Cardiac muscle cell (in vitro differentiated cells and primary cell): Measurements from ENCODE around the gene PLEKHG3. TPM values are rescaled to one million over a fixed set of nuclear protein-coding genes. Genes with fewer than 3 reads are reported as not detected.

ENCODE experiments used
- DNase-seq, 2 donors: peaks; one replicate each; pipeline versions ENCODE4 v3.0.0 to v3.0.0-alpha.2; 2010 to 2017; ENCODE audit warnings: low read depth in 1 of 2, low spot score in 1 of 2
- H3K27ac ChIP-seq: fragments of 200-600 bp; sonication (generic); 2 replicates; pipeline ENCODE4 v1.5.1; 2016
- H3K27me3 ChIP-seq: fragments of 200-600 bp; sonication (generic); 2 replicates; pipeline ENCODE4 v1.6.0; 2016; ENCODE audit warnings: control low read depth
- H3K36me3 ChIP-seq: fragments of 200-600 bp; sonication (generic); 2 replicates; pipeline ENCODE4 v1.5.1; 2016; ENCODE audit warnings: control low read depth
- H3K4me1 ChIP-seq: fragments of 200-600 bp; sonication (generic); 2 replicates; pipeline ENCODE4 v1.8.1; 2017; ENCODE audit warnings: low read depth, mild to moderate bottlenecking, mixed run types
- H3K4me3 ChIP-seq: fragments of 200-600 bp; sonication (generic); 2 replicates; pipeline ENCODE4 v1.5.1; 2016; ENCODE audit warnings: mild to moderate bottlenecking
- H3K9me3 ChIP-seq: fragments of 200-600 bp; sonication (generic); 2 replicates; pipeline ENCODE4 v1.5.1; 2017; ENCODE audit warnings: low read depth, mild to moderate bottlenecking, control low read depth
- polyA plus RNA-seq: library from polyadenylated mRNA; unstranded; fragments of >200 nt; fragmentation: Nextera tagmentation; extraction: Ambion mirVana; gene quantifications from 2 replicates; pipeline ENCODE4 v1.2.1, GENCODE V29; 2016
- total RNA-seq: library from RNA; depleted of rRNA; stranded (reverse); fragments of >200 nt; gene quantifications from 2 replicates; pipeline ENCODE4 v1.2.3, GENCODE V29; 2016
- TF ChIP-seq, protein P1 (sequence below): IDR thresholded peaks from 2 replicates; pipeline ENCODE4 v1.5.1; 2012; ENCODE audit warnings: low read depth, mild to moderate bottlenecking, low read length

The PLEKHG3 gene
- total and polyA plus RNA-seq, 2 experiments from 2014 or later: 19.2 to 72.2 TPM

DNA sequence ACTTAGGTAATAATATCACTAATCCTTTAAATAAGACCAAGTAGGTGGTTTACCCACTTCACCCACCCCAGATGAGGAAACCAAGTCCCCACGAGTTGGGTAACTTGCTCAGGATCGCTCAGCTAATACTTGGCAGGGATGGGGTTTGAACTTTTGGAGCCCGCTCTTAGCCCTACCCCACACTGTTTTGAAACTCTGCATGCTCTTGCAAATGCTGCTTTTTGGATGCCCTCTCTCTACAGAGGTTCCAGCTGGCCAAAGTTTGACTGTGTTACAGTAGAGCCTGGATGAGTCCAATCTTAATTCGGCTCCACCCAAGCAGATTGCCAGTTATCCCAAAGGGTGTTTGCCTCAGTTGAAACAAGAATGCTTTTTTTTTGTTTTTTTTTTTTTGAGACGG lies 6.8 kb downstream of the PLEKHG3 start:
- Histone ChIP-seq H3K27ac (no peak overlapping the region), H3K4me1 (peaks cover 50% of the 10 kb centered on the region), H3K4me3 (no peak overlapping the region), H3K9me3 (no peaks in the 10 kb centered on the region), H3K27me3 (no peaks in the 10 kb centered on the region), H3K36me3 (no peaks in the 10 kb centered on the region)
- TF ChIP-seq, protein P1, sequence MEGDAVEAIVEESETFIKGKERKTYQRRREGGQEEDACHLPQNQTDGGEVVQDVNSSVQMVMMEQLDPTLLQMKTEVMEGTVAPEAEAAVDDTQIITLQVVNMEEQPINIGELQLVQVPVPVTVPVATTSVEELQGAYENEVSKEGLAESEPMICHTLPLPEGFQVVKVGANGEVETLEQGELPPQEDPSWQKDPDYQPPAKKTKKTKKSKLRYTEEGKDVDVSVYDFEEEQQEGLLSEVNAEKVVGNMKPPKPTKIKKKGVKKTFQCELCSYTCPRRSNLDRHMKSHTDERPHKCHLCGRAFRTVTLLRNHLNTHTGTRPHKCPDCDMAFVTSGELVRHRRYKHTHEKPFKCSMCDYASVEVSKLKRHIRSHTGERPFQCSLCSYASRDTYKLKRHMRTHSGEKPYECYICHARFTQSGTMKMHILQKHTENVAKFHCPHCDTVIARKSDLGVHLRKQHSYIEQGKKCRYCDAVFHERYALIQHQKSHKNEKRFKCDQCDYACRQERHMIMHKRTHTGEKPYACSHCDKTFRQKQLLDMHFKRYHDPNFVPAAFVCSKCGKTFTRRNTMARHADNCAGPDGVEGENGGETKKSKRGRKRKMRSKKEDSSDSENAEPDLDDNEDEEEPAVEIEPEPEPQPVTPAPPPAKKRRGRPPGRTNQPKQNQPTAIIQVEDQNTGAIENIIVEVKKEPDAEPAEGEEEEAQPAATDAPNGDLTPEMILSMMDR: no peak
- no peak for DNase-seq

DNA sequence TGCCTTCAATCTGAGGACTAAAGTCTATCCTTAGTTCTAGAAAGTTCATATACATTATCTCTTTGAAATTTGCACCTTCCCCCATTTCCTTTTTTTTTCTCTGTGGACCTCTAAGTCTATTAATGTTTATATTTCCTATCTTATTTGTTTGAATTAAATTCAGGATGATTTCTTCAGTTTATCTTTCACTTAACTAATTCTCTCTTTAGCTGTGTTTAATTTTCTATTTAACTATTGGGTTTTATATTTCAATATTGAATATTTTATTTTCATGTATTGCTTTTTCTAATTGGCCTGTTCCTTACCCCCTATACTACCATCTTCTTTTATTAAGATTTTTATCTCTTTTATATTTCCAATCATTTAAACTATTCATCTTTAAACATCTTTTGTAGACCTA lies 9.5 kb downstream of the PLEKHG3 start:
- TF ChIP-seq, protein P1: no peak
- Histone ChIP-seq H3K27ac (no peak overlapping the region), H3K27me3 (no peaks in the 10 kb centered on the region), H3K9me3 (no peaks in the 10 kb centered on the region), H3K4me1 (peaks cover 38% of the 10 kb centered on the region), H3K4me3 (no peak overlapping the region), H3K36me3 (no peaks in the 10 kb centered on the region)
- no peak for DNase-seq

DNA sequence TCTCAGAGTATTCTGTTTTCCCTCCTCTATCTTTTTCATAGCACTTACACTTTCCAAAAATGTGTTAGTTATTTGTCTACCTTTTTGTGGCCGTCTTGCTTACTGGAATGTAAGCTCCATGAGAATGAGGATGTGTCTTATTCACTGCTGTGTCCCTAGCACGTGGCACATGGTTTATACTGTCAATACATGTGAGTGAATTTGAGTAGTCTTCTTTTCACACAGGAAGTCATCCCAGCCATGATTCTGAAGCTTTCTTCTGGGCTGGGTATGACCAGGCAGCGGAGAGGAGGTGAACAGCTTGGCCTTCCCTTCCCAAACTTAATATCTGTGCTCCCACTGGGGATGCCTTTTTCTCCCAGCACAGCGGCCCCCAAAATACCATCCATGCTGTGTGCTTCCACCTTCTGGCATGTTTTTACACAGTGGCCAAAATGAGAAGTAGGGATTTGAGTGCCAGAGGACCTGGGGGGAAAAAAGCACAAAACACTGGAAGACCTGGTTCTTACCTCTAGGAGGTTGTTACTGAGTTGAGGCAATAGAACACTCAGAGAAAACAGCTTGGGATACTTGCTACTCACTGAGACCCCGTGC lies 10.3 kb downstream of the PLEKHG3 start:
- Histone ChIP-seq H3K9me3 (no peaks in the 10 kb centered on the region), H3K4me3 (no peak overlapping the region), H3K27me3 (no peaks in the 10 kb centered on the region), H3K4me1 (peaks cover 30% of the 10 kb centered on the region), H3K27ac (no peak overlapping the region), H3K36me3 (no peaks in the 10 kb centered on the region)
- TF ChIP-seq, protein P1: no peak
- no peak for DNase-seq

DNA sequence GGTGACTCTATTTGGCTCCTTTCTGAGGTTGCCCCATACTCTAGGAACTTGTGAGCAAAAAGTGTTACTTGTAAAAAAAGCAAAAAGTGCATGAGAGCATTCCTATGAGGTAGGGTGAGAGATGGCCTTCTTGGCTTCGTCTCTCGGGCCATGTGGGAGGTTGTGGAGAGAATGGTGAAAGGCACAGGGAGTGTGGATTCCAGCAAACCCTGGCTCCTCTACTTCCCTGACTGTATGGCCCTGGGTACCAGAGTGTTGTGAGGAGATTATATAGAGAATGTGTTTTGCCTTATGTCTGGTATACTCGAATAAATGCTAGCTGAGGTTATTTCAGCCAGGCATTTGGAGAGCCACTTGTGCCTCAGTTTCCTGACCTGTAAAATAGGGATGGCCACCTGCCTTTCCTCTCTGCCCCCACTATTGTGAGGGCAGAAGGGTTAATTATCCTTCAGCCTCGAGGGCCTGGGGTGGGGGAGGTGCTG lies 11.0 kb downstream of the PLEKHG3 start:
- DNase-seq: no peak
- no peaks in the 10 kb centered on the region for H3K27me3 ChIP-seq
- TF ChIP-seq, protein P1: no peak
- no peak overlapping the region for H3K4me3 ChIP-seq
- H3K9me3 ChIP-seq: no peaks in the 10 kb centered on the region
- H3K27ac ChIP-seq: no peak overlapping the region
- H3K36me3 ChIP-seq: no peaks in the 10 kb centered on the region
- H3K4me1 ChIP-seq: peaks cover 25% of the 10 kb centered on the region

DNA sequence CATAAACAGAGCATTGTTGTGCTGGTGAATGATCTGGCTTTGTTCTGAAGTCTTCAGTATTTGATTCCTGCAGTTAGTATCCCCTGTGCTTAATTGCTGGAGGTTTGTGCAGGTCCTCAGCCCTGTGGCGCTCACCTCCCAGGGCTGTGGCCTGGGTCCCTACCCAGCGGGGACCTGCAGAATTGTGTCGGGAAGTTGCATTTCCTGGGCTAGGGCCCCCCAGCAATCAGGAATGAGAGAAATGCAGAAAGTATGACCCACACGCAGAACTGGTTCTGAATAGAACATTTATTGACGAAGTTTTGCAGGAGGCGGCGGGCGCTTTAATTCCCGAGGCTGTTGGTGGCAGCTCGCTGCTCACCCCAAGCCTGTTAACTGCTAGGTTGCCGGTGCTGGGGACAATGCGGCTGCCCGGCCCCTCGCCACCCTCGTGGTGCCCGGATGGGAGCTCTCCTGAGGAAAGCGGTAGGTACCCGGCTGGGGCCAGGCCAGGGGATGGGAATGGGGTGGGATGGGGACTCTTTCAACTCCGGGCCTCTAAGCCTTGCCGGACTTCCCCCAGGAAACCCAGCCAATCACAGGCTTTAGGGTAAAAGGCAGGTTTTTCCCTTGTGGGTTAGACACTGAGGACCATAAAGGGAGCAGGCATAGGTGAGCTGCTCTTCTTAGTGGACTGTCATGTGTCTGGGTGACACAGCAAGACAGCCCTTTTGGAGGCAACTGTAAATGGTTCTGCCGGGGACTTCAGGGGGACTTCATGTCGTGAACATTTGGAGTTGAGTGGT lies 11.6 kb downstream of the PLEKHG3 start:
- DNase-seq: no peak
- no peaks in the 10 kb centered on the region for H3K36me3 ChIP-seq
- H3K4me3 ChIP-seq: peak overlapping the region; percentile 4
- no peaks in the 10 kb centered on the region for H3K9me3 ChIP-seq
- H3K27me3 ChIP-seq: no peaks in the 10 kb centered on the region
- H3K4me1 ChIP-seq: peaks cover 23% of the 10 kb centered on the region
- H3K27ac ChIP-seq: no peak overlapping the region
- TF ChIP-seq, protein P1: no peak
